Activated CD8-positive, alpha-beta memory T cell treated with anti-CD3 and anti-CD28 coated beads, Interleukin-2, amount 50 U/mL, for 1 hour (primary cell): ENCODE measurements around the gene GIN1.

Experiments used
- DNase-seq: peaks from one replicate; pipeline ENCODE4 v3.0.0-alpha.2; 2020; ENCODE audit errors: extremely low read depth

The GIN1 gene

DNA sequence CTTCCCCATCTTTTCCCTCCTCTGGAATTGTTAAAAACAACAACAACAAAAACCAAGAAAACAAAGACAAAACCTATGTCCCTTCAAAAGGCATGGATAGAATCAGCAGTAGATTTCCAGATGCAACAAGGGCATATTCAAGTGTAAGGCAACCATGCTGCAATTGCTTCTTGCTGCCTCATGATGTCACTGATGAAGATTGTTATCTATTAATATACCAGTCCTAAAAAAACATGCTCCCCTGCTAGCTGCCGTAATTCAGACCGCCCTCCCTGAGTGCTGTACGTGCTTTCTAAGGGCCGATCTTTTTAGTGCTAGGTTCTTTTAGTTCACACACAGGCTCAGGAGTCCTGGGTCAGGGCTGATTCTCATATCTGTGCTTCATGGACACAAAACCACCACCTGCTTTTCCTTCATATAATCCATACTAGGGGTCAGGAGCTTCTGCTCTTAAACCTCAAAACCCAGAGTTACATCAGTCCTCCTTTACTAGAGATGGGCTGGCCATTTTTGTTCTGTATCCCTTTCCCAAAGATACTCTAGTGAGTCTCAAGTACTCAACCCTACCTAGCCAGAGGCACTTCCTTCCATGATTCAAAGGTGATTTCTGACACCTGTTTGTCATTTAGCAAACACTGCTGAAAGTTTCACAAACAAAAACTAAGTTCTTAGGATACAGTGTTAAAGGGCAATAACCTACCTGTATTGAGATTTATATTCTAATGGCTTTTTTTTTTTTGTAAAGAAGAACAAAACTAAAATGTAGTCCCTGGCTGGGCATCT lies 82.1 kb downstream of the GIN1 start:
- DNase-seq = no peak

DNA sequence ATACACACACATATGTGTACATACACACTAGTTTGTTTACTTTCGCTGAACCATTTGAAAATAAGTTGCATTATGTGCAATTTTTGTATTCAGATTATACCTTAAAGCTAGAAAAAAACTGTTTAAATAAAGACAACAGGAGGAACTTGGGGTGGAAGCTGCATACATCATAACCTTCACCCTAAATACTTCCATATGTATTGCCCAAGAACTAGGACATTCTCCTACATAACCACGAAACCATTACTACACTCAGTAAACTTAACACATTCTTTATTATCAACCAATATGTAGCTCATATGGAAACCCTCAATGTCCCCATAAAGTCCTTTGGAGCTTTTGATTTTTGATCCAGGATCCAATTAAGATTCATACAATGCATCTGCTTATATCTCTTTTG lies 83.3 kb downstream of the GIN1 start:
- no peak for DNase-seq
